Endothelial cell (in vitro differentiated cells): ENCODE data around the gene PFKFB3. TPM values are rescaled to one million over a fixed set of nuclear protein-coding genes. Genes with fewer than 3 reads are reported as not detected.

Experiments used
- DNase-seq: peaks from one replicate; pipeline ENCODE4 v3.0.0; 2021; ENCODE audit warnings: low spot score
- H3K27ac Mint-ChIP-seq: one replicate; pipeline ENCODE4 v1.8.0; 2021; ENCODE audit warnings: mixed read lengths, inconsistent platforms; ENCODE audit not compliant: unreplicated experiment
- H3K27me3 Mint-ChIP-seq: one replicate; pipeline ENCODE4 v1.8.0; 2021; ENCODE audit warnings: mild to moderate bottlenecking, moderate library complexity, mixed read lengths, inconsistent platforms; ENCODE audit not compliant: unreplicated experiment
- H3K36me3 Mint-ChIP-seq: one replicate; pipeline ENCODE4 v1.8.0; 2021; ENCODE audit warnings: mild to moderate bottlenecking, low read depth, mixed read lengths, inconsistent platforms; ENCODE audit not compliant: unreplicated experiment
- H3K4me1 Mint-ChIP-seq: one replicate; pipeline ENCODE4 v1.8.0; 2021; ENCODE audit warnings: mild to moderate bottlenecking, mixed read lengths, inconsistent platforms; ENCODE audit not compliant: unreplicated experiment
- H3K4me3 Mint-ChIP-seq: one replicate; pipeline ENCODE4 v1.8.0; 2021; ENCODE audit warnings: mild to moderate bottlenecking, mixed read lengths, inconsistent platforms; ENCODE audit not compliant: unreplicated experiment
- H3K9me3 Mint-ChIP-seq: one replicate; pipeline ENCODE4 v1.8.0; 2021; ENCODE audit warnings: mixed read lengths, inconsistent platforms; ENCODE audit not compliant: unreplicated experiment
- total RNA-seq: library from RNA; stranded (reverse); fragmentation: NEBNext Ultra II Directional; extraction: Animal tissue kit (Norgen Biotek cat#: 25700); gene quantifications from one replicate; pipeline ENCODE4 v1.2.1, GENCODE V29; 2021; ENCODE audit not compliant: unreplicated experiment
- TF ChIP-seq, protein P1 (sequence below): fragments of 200-600 bp; sonication (generic); IDR thresholded peaks from one replicate; pipeline ENCODE4 v1.5.0; 2021; ENCODE audit warnings: antibody characterized with exemption; ENCODE audit not compliant: unreplicated experiment

Gene PFKFB3
- total RNA-seq, 1 donor from 2014 or later: 32.3 TPM

DNA sequence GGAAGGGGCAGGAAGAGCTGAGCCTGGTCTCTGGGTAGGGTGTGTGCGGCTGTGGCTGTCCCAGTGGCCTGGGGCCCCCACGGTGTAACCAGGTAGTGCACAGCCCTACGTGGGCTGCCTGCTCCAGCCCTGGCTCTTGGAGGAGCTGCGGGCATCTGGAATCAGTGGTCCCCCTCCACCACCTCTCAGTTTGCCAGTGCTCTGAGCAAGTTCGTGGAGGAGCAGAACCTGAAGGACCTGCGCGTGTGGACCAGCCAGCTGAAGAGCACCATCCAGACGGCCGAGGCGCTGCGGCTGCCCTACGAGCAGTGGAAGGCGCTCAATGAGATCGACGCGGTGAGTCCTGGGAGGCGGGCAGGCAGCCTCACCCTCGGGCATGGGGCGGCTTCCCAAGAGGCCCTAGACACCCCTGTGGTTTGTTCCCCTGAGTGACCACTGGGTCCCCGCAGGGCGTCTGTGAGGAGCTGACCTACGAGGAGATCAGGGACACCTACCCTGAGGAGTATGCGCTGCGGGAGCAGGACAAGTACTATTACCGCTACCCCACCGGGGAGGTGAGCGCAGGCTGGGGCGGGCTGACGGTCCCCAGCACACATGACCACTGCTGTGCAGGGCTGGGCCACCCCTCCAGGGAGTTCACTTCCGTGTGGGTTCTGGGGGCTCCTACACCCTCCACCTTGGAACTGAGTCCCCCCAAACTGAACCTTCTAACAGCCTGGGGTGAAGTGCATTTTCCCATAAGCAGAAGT lies 18.6 kb downstream of the PFKFB3 start:
- TF ChIP-seq, protein P1, sequence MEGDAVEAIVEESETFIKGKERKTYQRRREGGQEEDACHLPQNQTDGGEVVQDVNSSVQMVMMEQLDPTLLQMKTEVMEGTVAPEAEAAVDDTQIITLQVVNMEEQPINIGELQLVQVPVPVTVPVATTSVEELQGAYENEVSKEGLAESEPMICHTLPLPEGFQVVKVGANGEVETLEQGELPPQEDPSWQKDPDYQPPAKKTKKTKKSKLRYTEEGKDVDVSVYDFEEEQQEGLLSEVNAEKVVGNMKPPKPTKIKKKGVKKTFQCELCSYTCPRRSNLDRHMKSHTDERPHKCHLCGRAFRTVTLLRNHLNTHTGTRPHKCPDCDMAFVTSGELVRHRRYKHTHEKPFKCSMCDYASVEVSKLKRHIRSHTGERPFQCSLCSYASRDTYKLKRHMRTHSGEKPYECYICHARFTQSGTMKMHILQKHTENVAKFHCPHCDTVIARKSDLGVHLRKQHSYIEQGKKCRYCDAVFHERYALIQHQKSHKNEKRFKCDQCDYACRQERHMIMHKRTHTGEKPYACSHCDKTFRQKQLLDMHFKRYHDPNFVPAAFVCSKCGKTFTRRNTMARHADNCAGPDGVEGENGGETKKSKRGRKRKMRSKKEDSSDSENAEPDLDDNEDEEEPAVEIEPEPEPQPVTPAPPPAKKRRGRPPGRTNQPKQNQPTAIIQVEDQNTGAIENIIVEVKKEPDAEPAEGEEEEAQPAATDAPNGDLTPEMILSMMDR: no peak
- H3K27me3 Mint-ChIP-seq: peaks cover 5% of the 10 kb centered on the region
- peak overlapping the region; percentile 61 for H3K4me3 Mint-ChIP-seq
- no peaks in the 10 kb centered on the region for H3K4me1 Mint-ChIP-seq
- H3K36me3 Mint-ChIP-seq: peaks cover 51% of the 10 kb centered on the region
- DNase-seq: no peak
- H3K9me3 Mint-ChIP-seq: no peaks in the 10 kb centered on the region
- H3K27ac Mint-ChIP-seq: peak overlapping the region; percentile 53

DNA sequence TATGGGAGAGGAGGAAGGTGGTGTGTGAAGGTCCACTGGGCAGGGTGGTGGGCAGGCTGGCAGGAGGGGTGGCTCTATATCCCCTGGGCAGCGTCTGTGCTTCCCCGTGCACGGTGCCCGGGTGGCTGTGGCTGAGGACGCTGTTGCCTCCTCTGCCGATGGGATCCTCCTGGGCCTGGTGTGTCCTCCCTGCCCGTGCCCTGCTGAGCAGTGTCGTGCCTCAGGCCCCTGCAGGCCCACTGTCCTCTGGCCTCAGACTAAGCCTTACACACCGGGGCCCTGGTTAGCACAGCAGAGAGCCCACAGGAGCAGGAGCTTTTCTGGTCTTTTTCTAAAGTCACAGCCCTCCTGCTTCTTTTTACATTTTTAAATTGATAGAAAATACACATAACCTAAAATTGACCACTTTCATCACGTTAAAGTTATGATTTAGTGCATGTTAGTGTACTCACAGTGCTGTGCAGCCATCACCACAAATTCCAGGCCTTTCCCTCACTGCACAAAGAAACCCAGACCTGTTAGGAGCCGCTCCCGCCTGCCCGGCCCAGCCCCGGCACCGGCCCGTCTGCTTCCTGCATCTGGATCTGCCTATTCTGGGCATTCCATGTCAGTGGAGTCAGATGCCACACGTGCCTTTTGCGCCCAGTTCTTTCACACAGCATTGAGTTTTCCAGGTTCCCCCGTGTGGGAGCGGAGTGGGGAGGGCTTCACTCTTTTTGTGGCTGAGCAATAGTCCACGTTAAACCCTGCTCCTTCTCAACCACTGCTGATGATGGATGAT lies 19.4 kb downstream of the PFKFB3 start:
- no peak for DNase-seq
- H3K27ac Mint-ChIP-seq: no peak overlapping the region
- no peaks in the 10 kb centered on the region for H3K4me1 Mint-ChIP-seq
- H3K9me3 Mint-ChIP-seq: no peaks in the 10 kb centered on the region
- TF ChIP-seq, protein P1: no peak
- peaks cover 46% of the 10 kb centered on the region for H3K36me3 Mint-ChIP-seq
- peaks cover 5% of the 10 kb centered on the region for H3K27me3 Mint-ChIP-seq
- H3K4me3 Mint-ChIP-seq: no peak overlapping the region

DNA sequence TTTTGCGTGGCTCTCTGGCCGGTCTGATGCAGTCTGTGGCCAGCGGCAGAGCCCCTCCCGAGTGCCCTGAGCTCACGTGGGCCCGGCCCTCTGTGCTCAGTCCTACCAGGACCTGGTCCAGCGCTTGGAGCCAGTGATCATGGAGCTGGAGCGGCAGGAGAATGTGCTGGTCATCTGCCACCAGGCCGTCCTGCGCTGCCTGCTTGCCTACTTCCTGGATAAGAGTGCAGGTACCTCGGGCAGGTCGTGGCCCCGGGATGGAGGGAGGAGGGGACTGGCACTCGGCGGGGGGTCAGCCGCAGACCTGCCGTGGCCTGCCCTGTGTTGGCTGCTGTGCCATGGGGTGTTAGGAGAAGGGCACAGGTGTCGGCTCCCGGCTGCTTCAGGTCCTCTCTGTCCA lies 20.0 kb downstream of the PFKFB3 start:
- H3K9me3 Mint-ChIP-seq: no peaks in the 10 kb centered on the region
- H3K4me1 Mint-ChIP-seq: no peaks in the 10 kb centered on the region
- peaks cover 43% of the 10 kb centered on the region for H3K36me3 Mint-ChIP-seq
- H3K4me3 Mint-ChIP-seq: no peak overlapping the region
- H3K27ac Mint-ChIP-seq: no peak overlapping the region
- peaks cover 5% of the 10 kb centered on the region for H3K27me3 Mint-ChIP-seq
- DNase-seq: no peak
- TF ChIP-seq, protein P1: no peak

DNA sequence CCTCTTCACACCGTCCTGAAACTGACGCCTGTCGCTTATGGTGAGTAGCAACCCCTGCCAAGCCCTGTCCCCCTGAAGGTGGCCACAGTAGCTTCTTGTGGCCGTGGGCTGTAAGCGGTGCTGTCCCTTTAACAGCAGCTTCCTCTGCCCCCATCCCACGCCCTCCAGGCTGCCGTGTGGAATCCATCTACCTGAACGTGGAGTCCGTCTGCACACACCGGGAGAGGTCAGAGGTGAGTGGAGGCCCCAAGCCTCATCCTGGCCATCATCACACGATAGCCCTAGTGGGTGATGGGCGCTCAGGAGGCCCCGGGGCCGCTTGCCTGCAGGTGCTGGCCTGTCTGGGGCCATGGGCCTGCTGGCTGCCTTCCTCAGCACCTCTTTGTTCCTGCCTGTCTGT lies 21.2 kb downstream of the PFKFB3 start:
- Mint-ChIP-seq H3K36me3 (peaks cover 45% of the 10 kb centered on the region), H3K27me3 (peaks cover 11% of the 10 kb centered on the region), H3K9me3 (no peaks in the 10 kb centered on the region), H3K27ac (no peak overlapping the region), H3K4me1 (no peaks in the 10 kb centered on the region), H3K4me3 (peak overlapping the region; percentile 37)
- DNase-seq: no peak
- TF ChIP-seq, protein P1: no peak

DNA sequence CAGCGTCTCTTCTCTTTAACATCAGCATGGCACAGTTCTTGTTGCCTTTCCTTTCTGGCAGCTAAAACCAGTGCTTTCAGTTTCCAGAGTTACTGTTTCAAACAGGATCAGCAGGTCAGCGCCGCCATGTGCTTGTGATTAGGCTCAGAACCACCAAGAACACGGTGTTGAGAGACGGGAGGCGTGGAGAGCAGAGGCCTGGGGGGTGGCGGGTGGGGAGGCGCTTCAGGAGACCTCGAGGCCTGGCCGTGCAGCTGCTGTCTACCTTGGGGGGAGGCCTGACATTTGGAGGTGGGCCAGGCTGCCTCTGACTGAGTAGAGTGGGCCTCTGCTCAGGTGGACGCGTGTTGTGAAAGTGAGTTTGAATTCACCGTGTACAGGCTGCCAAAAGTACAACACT lies 22.0 kb downstream of the PFKFB3 start:
- no peak for DNase-seq
- TF ChIP-seq, protein P1: no peak
- H3K27ac Mint-ChIP-seq: no peak overlapping the region
- no peak overlapping the region for H3K4me3 Mint-ChIP-seq
- H3K36me3 Mint-ChIP-seq: peaks cover 39% of the 10 kb centered on the region
- no peaks in the 10 kb centered on the region for H3K9me3 Mint-ChIP-seq
- peaks cover 11% of the 10 kb centered on the region for H3K27me3 Mint-ChIP-seq
- no peaks in the 10 kb centered on the region for H3K4me1 Mint-ChIP-seq
